Suprapubic skin (tissue), 4 donors: Measurements from ENCODE around the gene ATF5.

Source experiments
- POLR2A ChIP-seq, 2 donors: fragments of 450-650 bp; IDR thresholded peaks; one replicate each; pipeline ENCODE4 v1.6.1; 2017; ENCODE audit warnings: antibody characterized with exemption in 2 of 2, mild to moderate bottlenecking in 2 of 2, moderate library complexity in 2 of 2
- POLR2AphosphoS5 ChIP-seq, 3 donors: sonication (generic); formaldehyde crosslinking; IDR thresholded peaks; one replicate each; pipeline ENCODE4 v1.6.1; 2017; ENCODE audit warnings: antibody characterized with exemption in 3 of 3

DNA sequence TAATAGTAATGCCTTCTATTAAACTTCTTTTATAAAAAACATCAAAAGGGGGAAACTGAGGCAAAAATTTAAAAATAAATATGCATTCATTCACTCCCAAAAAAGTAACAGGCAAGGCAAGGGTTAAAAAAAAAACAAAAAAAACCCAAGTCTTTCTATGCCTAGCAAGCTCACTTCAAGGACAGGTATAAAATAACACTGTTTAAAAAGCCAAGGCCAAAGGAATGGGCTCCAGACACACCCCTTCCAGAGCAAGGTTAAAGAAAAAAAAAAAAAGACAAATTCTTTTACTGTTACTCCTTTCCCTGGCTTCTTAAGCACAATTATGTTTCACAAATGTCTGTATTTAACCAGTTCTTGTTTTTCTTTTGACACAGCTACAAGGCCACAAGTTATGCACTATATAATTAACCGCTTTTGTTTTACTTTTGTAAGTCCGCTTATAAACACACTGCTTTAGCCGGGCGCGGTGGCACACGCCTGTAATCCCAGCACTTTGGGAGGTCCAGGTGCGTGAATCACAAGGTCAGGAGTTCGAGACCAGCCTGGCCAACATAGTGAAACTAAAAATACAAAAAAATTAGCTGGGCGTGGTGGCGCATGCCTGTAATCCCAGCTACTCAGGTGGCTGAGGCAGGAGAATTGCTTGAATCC is 28.4 kb downstream of the ATF5 start:
- TF ChIP-seq POLR2A (IDR thresholded peaks at IDR 0.05), result no peak
- no peak for TF ChIP-seq POLR2AphosphoS5 (IDR thresholded peaks at IDR 0.05)
